SK-N-MC (cell line): Measurements from ENCODE around the gene KIFC3.
"Not testable (repeated sequence)": the region's sequence is repeated elsewhere in the genome, so short reads cannot be mapped to it uniquely, and the experiment has no call there.

Source experiments
- DNase-seq: peaks from one replicate; pipeline ENCODE4 v3.0.0-alpha.2; 2011; ENCODE audit warnings: low read depth, low spot score
- H3K27ac ChIP-seq: fragments of 200-600 bp; sonication (generic); 2 replicates; pipeline ENCODE4 v1.5.1; 2016; ENCODE audit warnings: mixed run types
- H3K36me3 ChIP-seq: fragments of 200-600 bp; sonication (generic); 2 replicates; pipeline ENCODE4 v1.6.1; 2017; ENCODE audit warnings: antibody characterized with exemption, low read length, mixed read lengths; ENCODE audit not compliant: insufficient read depth
- H3K4me3 ChIP-seq: fragments of 200-600 bp; sonication (generic); 2 replicates; pipeline ENCODE4 v1.5.1; 2016
- H3K9ac ChIP-seq: fragments of 200-600 bp; sonication (generic); 2 replicates; pipeline ENCODE4 v1.8.0; 2017; ENCODE audit warnings: mixed run types, mixed read lengths; ENCODE audit not compliant: insufficient read length
- H3K9me3 ChIP-seq: fragments of 200-600 bp; sonication (generic); 2 replicates; pipeline ENCODE4 v1.6.1; 2017; ENCODE audit warnings: low read depth, mild to moderate bottlenecking, antibody characterized with exemption, low read length, moderate library complexity, mixed read lengths
- EZH2 ChIP-seq: fragments of 200-600 bp; sonication (generic); IDR thresholded peaks from one replicate; pipeline ENCODE4 v1.6.1; 2017; ENCODE audit warnings: antibody characterized with exemption
- FOXP2 ChIP-seq: optimal IDR thresholded peaks from 2 replicates; pipeline ENCODE3; 2011; ENCODE audit warnings: mild to moderate bottlenecking, moderate library complexity; ENCODE audit not compliant: insufficient read depth; ENCODE audit errors: extremely low read length, control extremely low read depth
- POLR2AphosphoS5 ChIP-seq: IDR thresholded peaks from 2 replicates; pipeline ENCODE4 v1.6.1; 2012; ENCODE audit warnings: mild to moderate bottlenecking, low read depth, low read length, borderline replicate concordance

Gene KIFC3, protein sequence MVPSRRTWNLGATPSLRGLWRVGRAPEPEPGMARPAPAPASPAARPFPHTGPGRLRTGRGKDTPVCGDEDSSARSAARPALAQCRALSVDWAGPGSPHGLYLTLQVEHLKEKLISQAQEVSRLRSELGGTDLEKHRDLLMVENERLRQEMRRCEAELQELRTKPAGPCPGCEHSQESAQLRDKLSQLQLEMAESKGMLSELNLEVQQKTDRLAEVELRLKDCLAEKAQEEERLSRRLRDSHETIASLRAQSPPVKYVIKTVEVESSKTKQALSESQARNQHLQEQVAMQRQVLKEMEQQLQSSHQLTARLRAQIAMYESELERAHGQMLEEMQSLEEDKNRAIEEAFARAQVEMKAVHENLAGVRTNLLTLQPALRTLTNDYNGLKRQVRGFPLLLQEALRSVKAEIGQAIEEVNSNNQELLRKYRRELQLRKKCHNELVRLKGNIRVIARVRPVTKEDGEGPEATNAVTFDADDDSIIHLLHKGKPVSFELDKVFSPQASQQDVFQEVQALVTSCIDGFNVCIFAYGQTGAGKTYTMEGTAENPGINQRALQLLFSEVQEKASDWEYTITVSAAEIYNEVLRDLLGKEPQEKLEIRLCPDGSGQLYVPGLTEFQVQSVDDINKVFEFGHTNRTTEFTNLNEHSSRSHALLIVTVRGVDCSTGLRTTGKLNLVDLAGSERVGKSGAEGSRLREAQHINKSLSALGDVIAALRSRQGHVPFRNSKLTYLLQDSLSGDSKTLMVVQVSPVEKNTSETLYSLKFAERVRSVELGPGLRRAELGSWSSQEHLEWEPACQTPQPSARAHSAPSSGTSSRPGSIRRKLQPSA

DNA sequence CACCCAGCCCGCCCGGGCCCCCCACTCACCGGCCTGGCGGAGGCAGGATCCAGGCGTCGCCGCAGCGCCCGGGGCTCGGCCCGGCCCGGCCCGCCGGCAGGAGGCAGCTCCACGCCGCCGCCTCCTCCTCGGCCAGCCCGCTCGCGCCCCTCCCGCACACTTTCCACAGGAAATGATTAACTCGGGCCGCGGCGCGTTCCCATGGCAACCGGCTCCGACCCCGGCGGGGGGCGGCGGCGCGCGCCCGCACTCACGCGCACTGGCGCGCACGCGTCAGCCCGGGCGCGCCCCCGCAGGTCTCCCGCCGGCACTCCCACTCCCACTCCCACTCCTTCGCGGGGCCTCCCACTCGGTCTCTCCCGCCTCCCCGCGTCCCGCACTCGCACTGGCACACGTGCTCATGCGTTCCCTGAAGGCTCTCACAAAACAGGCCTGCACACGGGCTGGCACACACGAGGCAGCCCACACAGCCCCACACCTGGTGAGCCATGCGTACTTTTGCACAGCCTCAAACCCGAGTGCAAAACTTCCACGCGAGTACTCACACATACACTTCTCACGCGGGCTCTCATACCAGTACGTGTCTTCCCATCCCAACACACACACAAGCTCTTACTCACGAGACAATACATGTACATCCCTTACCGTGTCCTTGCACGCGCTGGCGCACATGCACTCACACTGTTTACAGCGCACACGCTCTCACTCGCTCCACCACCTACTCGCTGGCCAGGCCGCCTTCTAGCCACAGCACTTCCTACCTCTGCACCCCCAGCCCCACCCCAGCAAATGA, at the start of gene KIFC3:
TSS of gene KIFC3 (minus strand) at position 151 of the 793 bp plus-strand sequence. CDS start 4,248 bp downstream, outside the sequence.
- no peaks in the 10 kb centered on the region for H3K9me3 ChIP-seq
- H3K4me3 ChIP-seq: peak within 1 kb of the TSS; percentile 81
- no peak for TF ChIP-seq EZH2
- TF ChIP-seq POLR2AphosphoS5: no peak
- TF ChIP-seq FOXP2: no peak
- no peaks in the 10 kb centered on the region; the same call in 1 of the 2 replicates for H3K36me3 ChIP-seq
- H3K9ac ChIP-seq: peak within 1 kb of the TSS; percentile 78
- no peak for DNase-seq
- peak within 1 kb of the TSS; percentile 89 for H3K27ac ChIP-seq

DNA sequence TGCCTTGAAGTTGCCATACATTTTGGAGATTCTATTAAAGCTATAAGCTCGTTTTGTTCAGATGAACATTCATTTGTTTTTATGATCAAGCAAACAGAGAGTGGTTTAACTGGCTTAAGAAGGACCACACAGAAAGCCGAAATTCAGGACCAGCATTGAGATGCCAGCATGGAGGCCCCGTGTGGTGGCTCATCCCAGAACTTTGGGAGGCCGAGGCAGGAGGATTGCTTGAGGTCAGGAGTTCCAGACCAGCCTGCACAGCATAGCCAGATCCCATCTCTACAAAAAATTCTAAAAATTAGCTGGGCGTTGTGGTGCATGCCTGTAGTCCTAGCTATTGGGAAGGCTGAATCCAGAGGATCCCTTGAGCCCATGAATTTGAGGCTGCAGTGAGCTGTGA, 45.9 kb upstream of the KIFC3 start:
- no peak for TF ChIP-seq EZH2
- no peak for TF ChIP-seq POLR2AphosphoS5
- no peak for TF ChIP-seq FOXP2
- Histone ChIP-seq H3K4me3 (no peak overlapping the region), H3K9me3 (no peaks in the 10 kb centered on the region), H3K9ac (peak overlapping the region; percentile 62), H3K27ac (peak overlapping the region; percentile 98), H3K36me3 (no peaks in the 10 kb centered on the region)
- DNase-seq: no peak

GRCh38 chr16:57846931-57847330, 44.6 kb upstream of the KIFC3 start:
- Histone ChIP-seq H3K27ac (peak overlapping the region; percentile 100), H3K4me3 (peak overlapping the region; percentile 64), H3K9ac (peak overlapping the region; percentile 67)
- DNase-seq, H3K36me3 ChIP-seq, H3K9me3 ChIP-seq: not testable (repeated sequence)

GRCh38 chr16:57846078-57846697, 43.9 kb upstream of the KIFC3 start:
- DNase-seq: no peak
- no peak for TF ChIP-seq EZH2
- no peak for TF ChIP-seq FOXP2
- TF ChIP-seq POLR2AphosphoS5: no peak
- H3K27ac ChIP-seq: peak overlapping the region; percentile 100
- peak overlapping the region; percentile 67 for H3K9ac ChIP-seq
- peak overlapping the region; percentile 64 for H3K4me3 ChIP-seq
- no peaks in the 10 kb centered on the region for H3K9me3 ChIP-seq
- H3K36me3 ChIP-seq: no peaks in the 10 kb centered on the region

GRCh38 chr16:57845115-57845514, 42.8 kb upstream of the KIFC3 start:
- Histone ChIP-seq H3K4me3 (peak overlapping the region; percentile 64), H3K27ac (peak overlapping the region; percentile 100), H3K9ac (no peak overlapping the region)

GRCh38 chr16:57844416-57845030, 42.2 kb upstream of the KIFC3 start:
- TF ChIP-seq FOXP2 (no peak), EZH2 (no peak)

More at GRCh38 chr16:57845115-57845514, 42.8 kb upstream of the KIFC3 start:
- DNase-seq: no peak
- Histone ChIP-seq H3K9me3 (no peaks in the 10 kb centered on the region), H3K36me3 (no peaks in the 10 kb centered on the region)
- TF ChIP-seq FOXP2: no peak
- TF ChIP-seq POLR2AphosphoS5: no peak
- no peak for TF ChIP-seq EZH2

GRCh38 chr16:57843400-57843799, 41.1 kb upstream of the KIFC3 start:
- Histone ChIP-seq H3K27ac (no peak overlapping the region), H3K9me3 (no peaks in the 10 kb centered on the region), H3K4me3 (no peak overlapping the region), H3K9ac (no peak overlapping the region), H3K36me3 (no peaks in the 10 kb centered on the region)
- no peak for TF ChIP-seq POLR2AphosphoS5
- no peak for TF ChIP-seq EZH2
- TF ChIP-seq FOXP2: no peak
- DNase-seq: no peak

More at GRCh38 chr16:57844416-57845030, 42.2 kb upstream of the KIFC3 start:
- no peak overlapping the region for H3K9ac ChIP-seq
- H3K4me3 ChIP-seq: peak overlapping the region; percentile 64
- H3K36me3 ChIP-seq: no peaks in the 10 kb centered on the region
- H3K27ac ChIP-seq: peak overlapping the region; percentile 100
- H3K9me3 ChIP-seq: no peaks in the 10 kb centered on the region
- no peak for DNase-seq
